HG03469 (cell line): ENCODE results near the gene IMMP2L.

Source experiments
- ATAC-seq: cut with Tn5 transposase; IDR thresholded peaks from one replicate; pipeline ENCODE4 v1.9.1; 2021; ENCODE audit warnings: mild to moderate bottlenecking, moderate library complexity, moderate number of reproducible peaks; ENCODE audit not compliant: unreplicated experiment

The IMMP2L gene

GRCh38 chr7:111180338-111180737 lies 382.0 kb downstream of the IMMP2L start:
- no peak for ATAC-seq

- ATAC-seq: no peak
Observed at GRCh38 chr7:111175908-111176441, 386.3 kb downstream of the IMMP2L start.

GRCh38 chr7:111174510-111174909 lies 387.8 kb downstream of the IMMP2L start:
- ATAC-seq: no peak

- no peak for ATAC-seq
Observed at GRCh38 chr7:111173990-111174389, 388.3 kb downstream of the IMMP2L start.

GRCh38 chr7:111173528-111173927 lies 388.8 kb downstream of the IMMP2L start:
- no peak for ATAC-seq

- ATAC-seq: no peak
Observed at GRCh38 chr7:111172564-111173257, 389.6 kb downstream of the IMMP2L start.

GRCh38 chr7:111168182-111168581 lies 394.1 kb downstream of the IMMP2L start:
- no peak for ATAC-seq

- ATAC-seq: no peak
Observed at GRCh38 chr7:111164442-111164841, 397.9 kb downstream of the IMMP2L start.

- no peak for ATAC-seq
Observed at GRCh38 chr7:111162692-111163091, 399.6 kb downstream of the IMMP2L start.

GRCh38 chr7:111160297-111160696 lies 402.0 kb downstream of the IMMP2L start:
- ATAC-seq: no peak

GRCh38 chr7:111159426-111159825 lies 402.9 kb downstream of the IMMP2L start:
- no peak for ATAC-seq

GRCh38 chr7:111150709-111151108 lies 411.6 kb downstream of the IMMP2L start:
- no peak for ATAC-seq

- no peak for ATAC-seq
Observed at GRCh38 chr7:111147708-111148533, 414.4 kb downstream of the IMMP2L start.

GRCh38 chr7:111146136-111146535 lies 416.2 kb downstream of the IMMP2L start:
- ATAC-seq: no peak

- no peak for ATAC-seq
Observed at GRCh38 chr7:111145472-111145871, 416.8 kb downstream of the IMMP2L start.

GRCh38 chr7:111140091-111140865 lies 422.0 kb downstream of the IMMP2L start:
- ATAC-seq: no peak

GRCh38 chr7:111138586-111138985 lies 423.7 kb downstream of the IMMP2L start:
- ATAC-seq: no peak

GRCh38 chr7:111138193-111138569 lies 424.1 kb downstream of the IMMP2L start:
- peak; percentile 90 for ATAC-seq

GRCh38 chr7:111137296-111138192 lies 424.7 kb downstream of the IMMP2L start:
- ATAC-seq: peak; percentile 61

GRCh38 chr7:111132833-111133232 lies 429.5 kb downstream of the IMMP2L start:
- no peak for ATAC-seq
